Fibroblast of skin of left quadriceps (primary cell): ENCODE data around the gene PTPN11.
"Not testable (repeated sequence)": the region's sequence is repeated elsewhere in the genome, so short reads cannot be mapped to it uniquely, and the experiment has no call there.

Experiments used
- DNase-seq, 2 experiments: peaks; one replicate each; pipeline ENCODE4 v3.0.0-alpha.2; 2013; ENCODE audit warnings: low read depth in 2 of 2

The PTPN11 gene

DNA sequence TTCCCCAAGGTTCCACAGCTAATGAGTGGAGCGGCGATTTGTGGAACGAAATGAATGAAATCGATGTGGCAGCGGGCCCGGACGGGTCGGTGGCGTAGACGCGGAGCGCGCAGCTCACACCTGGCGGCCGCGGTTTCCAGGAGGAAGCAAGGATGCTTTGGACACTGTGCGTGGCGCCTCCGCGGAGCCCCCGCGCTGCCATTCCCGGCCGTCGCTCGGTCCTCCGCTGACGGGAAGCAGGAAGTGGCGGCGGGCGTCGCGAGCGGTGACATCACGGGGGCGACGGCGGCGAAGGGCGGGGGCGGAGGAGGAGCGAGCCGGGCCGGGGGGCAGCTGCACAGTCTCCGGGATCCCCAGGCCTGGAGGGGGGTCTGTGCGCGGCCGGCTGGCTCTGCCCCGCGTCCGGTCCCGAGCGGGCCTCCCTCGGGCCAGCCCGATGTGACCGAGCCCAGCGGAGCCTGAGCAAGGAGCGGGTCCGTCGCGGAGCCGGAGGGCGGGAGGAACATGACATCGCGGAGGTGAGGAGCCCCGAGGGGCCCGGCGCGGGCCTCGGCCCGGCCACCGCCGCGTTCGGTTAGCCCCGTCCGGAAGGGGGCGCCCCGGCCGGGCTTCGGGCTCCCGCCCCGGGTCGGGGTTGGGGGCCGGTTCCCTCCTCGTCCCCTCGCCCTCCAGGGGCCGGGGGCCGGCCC lies at the start of gene PTPN11:
PTPN11 (plus strand) TSS at position 340 of the 689 bp plus-strand sequence; CDS start at position 505, 165 bp downstream.
- DNase-seq, result peak; percentile 44 to 60

DNA sequence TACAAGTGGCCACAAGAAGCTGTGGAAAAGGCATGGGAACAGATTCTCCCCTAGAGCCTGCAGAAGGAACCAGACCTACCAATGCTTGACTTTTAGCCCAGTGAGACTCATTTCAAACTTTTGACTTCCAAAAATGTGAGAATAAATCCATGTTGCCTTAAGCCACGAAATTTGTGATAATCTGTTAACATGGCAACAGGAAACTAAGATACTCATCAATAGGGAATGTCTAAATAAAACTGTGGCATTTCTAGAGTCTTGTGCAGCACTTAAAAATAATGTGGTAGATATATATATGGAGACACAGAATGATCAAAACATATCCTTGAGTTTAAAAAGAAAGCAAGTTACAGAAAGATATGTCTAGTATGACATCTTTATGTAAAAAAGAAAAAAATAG lies 48.5 kb upstream of the PTPN11 start:
- DNase-seq, result no peak

DNA sequence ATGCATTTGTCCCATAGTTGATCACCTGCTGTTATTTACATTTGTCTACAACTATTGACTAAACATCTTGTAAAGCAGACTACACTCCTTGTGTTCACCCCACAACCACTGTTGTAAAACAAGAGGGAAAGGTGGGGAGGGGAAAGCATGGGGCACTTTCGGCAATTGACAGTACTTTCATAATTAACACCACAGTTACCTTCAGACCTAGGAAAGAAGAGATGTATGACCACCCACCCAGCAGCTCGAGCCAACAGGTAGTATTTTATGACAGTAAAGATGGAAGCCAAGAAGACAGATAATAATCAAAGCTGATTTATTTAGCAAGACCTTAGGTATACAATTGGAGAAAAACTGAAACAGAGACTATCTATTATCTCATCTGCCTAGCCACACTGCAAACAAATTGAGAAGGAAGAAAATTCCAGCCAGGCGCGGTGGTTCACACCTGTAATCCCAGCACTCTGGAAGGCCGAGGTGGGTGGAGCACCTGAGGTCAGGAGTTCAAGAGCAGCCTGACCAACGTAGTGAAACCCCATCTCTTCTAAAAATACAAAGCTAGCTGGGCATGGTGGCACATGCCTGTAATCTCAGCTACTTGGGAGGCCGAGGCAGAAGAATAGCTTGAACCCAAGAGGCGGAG lies 47.8 kb upstream of the PTPN11 start:
- no peak for DNase-seq

DNA sequence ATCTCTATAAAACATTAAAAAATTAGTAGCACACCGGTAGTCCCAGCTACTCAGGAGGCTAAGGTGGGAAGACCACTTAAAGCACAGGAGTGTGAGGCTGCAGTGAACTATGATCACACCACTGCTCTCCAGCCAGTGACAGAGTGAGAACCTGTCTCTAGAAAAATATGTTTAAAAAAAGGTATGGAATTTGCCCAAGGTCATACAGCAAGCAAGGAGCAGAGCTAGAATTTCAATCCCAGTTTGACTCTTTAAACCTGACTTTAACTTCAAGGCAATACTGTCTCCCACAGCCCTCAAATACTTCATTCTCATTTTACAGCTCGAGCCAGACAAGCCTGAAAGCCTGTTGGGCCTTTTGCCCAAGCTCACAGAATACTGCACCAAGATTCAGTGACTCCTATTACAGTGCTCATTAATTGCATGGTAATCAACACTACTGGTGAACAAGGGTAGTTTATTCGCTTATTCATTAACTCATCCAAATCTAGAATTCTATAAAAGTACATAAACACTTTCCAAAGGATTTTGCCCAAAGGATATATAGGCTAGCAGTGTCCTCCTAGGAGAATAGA lies 44.5 kb upstream of the PTPN11 start:
- DNase-seq, result no peak

DNA sequence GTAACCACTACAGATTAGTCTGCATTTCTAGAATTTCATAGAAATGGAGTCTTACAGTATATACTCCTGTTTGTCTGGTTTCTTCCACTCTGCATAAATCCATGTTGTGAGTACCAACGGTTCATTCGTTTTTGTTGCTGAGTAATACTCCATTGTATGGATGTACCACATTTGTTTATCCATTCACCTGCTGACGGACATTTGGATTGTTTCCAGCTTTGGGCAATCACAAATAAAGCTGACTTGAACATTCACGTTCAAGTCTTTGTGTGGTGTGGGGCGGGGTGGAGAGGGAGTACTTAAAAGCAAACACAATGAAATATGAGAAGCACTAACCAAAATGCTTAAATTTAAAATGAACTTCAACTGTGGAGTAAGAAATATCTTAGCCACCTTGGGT lies 43.6 kb upstream of the PTPN11 start:
- no peak for DNase-seq

DNA sequence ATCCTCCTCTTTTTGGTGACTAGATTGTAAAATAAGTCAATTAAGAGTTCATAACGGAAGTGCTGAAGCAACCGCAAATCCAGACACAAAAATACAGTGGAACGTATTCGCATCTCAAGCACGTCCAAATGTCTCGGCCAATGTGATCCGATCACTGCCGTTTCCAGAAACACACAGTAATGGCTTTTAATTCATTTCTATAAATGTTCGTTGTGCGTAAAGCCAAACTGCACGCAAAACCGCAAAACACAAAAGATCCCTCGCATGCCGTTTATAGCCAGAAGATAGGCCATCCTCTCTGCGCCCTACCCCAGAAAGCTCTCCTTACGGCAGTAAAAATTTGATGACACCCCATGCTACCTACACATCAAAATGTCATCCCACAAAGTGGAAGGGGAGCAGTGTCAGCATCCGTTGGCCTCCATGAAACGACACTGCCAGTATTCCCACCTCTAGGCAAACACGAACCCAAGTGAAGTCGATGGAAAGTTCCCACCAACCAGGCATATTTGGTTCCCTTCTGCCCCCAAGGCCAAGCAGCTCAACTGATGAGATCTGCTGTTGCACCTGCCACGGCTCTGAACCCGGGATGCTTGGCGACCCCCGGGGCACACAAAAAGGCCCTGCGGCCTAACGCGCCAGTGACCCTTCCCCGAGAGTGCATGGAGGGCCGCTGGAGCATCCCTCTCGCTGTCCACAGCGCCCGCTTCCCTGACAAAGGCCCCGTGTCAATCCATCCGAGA lies 37.9 kb upstream of the PTPN11 start:
- no peak for DNase-seq

DNA sequence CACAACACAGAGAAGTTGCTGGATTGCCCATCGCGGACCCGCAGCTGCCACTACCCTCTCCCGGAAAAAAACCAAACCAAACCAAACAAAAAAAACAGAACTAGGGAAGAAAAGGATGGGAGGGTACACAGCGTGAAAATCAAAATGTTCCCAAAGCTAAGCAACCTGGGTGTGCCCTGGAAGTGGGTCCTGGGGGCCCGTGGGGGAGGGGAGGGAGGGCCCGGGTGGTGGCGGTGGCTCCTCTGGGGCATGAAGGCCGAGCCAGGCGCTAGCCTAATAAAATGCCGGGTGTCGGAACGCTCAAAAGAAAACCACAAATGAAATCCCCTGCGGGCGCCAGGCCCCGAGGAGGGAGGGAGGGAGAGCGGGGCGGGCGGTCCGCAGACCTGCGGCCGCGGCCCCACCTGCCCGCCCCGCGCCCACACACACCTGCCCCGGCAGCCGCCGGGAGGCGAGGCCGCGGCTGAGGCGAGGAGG lies 37.3 kb upstream of the PTPN11 start:
- no peak for DNase-seq

DNA sequence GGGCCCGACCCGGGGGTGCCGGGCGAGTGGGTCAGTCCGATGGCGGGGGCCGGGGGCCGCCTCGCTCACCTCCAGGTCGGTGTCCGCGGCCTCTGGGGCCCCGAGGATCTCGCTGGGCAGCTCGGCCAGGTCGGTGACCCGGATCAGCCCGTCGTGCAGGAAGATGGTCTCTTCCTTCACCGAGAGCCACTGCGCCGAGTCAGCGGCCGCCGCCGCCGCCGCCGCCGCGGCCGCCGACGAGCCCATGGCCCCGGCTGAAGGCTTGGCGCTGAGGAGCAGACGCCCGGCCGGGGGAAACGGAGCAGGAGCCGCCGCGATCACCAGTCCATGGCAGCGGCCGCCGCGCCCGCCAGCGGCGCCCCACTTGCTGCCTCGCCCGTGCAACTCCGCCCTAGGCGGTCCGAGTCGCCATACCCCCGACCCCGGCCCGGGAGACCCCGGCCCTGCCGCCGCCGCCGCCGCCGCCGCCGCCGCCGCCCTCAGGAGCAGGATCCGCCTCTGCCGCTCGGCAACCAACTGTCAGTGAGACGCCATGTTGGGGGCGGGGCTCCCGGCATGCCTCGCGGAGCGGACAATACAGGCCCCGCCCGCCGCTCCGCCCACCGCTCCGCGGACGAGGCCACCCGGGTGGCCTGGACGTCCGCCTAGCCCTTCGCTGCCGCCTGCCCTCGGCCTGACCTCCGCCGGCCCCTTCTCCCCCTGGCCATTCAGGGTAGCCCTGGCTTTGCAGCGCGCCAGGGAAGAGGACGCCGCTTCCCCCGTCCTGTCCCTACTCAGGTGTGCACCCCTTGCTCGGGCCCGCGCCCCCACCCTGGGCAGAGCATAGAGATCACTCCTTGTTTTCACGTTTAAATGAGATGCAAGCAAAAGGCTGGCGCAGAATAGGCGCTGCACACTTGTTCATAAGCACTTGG lies 36.6 kb upstream of the PTPN11 start, which contains the start of gene HECTD4:
HECTD4 (minus strand) TSS at position 549 of the 914 bp plus-strand sequence; CDS start at position 246, 303 bp downstream.
- peak; percentile 52 to 53 for DNase-seq

DNA sequence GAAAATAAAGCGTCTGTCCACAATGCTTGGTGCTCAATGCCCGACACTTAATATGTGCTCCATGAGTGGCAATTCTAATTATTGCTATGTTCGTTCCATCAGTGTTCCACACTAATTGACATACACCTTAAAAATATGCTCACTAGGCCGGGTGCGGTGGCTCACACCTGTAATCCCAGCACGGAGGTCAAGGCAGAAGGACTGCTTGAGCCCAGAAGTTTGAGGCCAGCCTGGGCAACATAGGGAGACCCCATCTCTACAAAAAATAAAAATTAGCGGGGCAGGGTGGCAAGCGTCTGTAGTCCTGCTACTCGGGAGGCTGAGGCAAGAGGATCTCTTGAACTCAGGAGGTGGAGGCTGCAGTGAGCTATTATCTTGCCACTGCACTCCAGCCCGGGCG lies 35.9 kb upstream of the PTPN11 start:
- no peak for DNase-seq

DNA sequence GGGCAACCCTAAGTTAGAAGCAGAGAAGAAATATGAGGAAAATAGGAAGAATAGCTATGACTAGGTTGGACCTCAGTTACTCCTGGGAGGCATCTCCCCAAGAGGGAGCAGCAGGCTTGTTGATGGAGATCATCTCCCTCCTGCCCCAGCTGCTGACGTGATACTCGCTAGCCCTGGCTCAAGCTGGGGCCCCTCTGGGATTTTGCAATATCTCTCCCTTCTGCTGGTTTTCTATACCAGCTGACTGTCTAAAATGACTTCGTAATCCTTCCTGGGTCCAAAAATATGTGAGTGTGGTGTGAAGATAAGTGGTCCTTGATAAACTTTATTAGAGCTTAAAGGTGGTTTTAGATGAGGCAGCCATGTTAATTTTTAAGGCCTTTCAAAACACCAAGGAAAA lies 32.0 kb upstream of the PTPN11 start:
- DNase-seq, result no peak

DNA sequence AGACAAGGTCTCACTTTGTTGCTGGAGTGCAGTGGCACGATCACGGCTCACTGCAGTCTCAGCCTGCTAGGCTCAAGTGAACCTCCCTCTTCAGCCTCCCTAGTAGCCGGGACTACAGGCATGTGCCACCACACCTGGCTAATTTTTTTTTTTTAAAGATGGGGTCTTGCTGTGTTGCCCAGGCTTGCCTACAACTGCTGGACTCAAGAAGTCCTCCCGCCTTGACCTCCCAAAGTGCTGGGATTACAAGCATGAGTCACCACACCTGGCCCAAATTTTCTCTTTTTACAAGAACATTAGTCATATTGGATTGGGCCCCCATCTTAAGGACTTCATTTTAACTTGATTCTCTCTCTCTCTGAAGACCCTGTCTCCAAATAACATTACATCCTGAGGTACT lies 29.5 kb upstream of the PTPN11 start:
- DNase-seq, result no peak

DNA sequence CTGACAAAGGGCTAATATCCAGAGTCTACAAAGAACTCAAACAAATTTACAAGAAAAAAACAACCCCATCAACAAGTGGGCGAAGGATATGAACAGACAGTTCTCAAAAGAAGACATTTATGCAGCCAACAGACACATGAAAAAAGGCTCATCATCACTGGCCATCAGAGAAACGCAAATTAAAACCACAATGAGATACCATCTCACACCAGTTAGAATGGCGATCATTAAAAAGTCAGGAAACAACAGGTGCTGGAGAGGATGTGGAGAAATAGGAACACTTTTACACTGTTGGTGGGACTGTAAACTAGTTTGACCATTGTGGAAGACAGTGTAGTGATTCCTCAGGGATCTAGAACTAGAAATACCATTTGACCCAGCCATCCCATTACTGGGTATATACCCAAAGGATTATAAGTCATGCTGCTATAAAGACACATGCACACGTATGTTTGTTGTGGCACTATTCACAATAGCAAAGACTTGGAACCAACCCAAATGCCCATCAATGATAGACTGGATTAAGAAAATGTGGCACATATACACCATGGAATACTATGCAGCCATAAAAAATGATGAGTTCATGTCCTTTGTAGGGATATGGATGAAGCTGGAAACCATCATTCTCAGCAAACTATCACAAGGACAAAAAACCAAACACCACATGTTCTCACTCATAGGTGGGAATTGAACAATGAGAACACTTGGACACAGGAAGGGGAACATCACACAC lies 28.7 kb upstream of the PTPN11 start:
- not testable (repeated sequence) for DNase-seq

DNA sequence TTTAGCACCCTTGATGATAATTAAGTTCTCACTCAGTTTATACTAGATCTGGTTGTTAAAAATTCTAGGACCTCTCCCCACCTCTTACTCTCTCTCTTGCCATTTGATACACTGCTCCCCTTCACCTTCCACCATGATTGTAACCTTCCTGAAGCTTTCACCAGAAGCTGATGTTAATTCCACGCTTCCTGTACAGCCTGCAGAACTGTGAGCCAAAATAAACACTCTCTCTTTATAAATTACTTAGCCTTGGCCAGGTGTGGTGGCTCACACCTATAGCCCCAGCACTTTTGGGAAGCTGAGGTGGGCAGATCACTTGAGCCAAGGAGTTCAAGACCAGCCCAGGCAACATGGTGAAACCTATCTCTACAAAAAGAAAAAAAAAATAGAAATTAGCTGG lies 25.4 kb upstream of the PTPN11 start:
- no peak for DNase-seq

DNA sequence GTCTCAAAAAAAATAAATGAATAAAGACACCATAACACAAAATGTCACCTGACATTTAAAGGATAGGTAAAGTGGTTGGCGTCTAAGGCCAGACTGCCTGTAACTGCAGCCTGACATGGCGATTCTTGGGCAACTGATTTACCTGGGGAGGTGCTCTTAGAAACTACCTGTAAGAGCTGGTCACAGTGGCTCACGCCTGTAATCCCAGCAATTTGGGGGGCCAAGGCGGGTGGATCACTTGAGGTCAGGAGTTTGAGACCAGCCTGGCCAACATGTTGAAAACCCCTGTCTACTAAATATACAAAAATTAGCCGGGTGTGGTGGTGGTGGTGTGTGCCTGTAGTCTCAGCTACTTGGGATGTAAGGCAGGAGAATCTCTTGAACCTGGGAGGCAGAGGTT lies 17.7 kb upstream of the PTPN11 start:
- DNase-seq, result no peak

DNA sequence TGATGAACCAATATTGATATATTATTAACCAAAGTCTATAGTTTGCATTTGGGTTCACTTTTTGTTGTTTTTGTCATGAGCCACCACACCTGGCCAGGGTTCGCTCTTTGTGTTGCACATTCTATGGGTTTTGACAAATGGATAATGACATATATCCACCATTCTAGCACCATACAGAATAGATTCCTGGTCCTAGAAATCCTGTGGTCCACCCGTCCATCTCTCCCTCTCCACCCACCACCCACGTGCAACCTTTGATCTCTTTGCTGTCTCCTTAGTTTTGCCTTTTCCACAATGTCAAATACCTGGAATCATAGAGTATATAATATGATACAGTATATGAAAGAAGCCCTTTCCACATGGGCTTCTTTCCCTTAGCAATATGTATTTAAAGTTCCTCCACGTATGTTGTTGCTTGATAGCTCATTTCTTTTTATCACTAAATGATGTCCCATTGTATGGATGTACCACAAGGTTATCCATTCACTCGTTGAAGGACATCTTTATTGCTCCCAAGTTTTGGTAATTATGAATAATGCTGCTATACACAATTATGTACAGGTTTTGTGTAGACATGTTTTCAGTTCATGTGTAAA lies 16.7 kb upstream of the PTPN11 start:
- DNase-seq, result no peak

DNA sequence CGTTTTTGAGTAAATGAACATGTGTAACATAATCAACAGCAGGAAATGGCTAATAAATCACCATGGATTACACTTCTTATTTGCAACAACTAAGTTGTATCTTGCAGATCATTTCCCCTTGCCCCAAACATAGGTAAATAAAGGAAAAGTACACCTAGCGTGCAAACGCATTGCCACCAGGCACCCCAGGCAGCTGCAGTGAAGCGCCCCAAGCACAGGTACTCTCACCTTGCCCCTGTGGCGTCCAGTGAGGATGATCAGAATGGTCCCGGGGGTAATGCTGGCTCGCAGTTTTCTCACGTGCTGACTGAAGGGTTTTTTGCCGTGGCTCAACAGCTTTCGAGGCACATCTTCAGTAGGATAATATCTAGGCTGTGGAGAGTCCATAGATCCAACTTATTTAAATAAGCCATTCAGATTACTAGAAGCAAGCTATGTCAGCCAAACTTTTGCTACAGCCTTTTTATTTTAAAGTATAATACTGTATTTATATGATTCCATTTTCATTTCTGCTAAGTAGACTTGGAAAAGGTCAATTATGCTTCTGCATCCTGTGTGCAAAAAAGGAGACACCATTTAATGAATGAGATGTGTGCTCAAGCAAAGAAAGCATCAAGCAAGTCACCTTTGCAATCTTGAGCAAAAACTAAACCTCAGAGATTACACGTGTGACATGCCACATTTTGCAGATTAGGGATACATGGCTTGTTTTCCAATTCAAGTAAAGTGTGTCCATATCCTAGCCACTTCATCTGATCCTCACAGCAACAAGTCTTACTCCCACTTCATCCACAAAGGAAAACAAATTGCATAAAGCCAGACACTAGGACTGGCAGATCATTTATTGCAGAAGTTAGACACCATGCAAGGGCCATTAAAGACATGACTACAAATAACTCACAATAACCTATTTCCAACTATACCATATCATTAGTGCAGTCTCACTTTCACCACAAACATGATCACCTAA lies 11.9 kb upstream of the PTPN11 start:
- no peak for DNase-seq

DNA sequence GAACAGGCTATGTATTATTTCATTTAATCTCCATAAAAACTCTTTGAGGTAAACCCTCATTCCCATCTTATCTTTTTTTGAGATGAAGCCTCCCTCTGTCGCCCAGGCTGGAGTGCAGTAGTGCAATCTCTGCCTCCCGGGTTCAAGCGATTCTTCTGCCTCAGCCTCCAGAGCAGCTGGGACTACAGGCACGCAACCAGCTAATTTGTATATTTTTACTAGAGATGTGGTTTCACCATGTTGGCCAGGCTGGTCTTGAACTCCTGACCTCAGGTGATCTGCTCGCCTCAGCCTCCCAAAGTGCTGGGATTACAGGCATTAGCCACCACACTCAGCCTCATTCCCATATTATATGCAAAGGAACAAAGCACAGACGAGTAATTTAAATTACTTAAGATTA lies 11.1 kb upstream of the PTPN11 start:
- not testable (repeated sequence) for DNase-seq

DNA sequence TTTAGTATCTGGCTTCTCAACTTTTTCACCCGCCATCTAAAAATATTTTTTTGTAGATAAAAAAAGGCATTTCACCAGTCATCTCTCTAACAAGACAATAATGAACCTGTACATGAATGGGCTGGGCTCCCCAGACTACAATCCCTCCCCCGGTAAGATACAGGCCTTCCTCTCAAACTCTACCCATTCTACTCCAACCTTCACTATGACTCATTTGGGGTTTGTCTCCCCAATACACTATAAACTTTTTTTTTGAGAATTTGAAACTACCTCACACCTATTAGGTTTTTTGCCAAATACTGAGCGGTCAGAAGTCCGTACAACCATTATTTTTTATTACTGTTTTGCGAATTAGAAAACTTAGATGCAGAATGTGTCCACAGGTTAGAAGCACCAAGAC lies 10.1 kb upstream of the PTPN11 start:
- DNase-seq, result no peak
